UCSD-AML1 (cell line): Measurements from ENCODE around the gene DGKQ.

ENCODE experiments used
- DNase-seq: peaks from one replicate; lab custom pipeline; 2025; ENCODE audit not compliant: unreplicated experiment; lab: John Stamatoyannopoulos, UW

DGKQ gene

GRCh38 chr4:973431-974397, at the start of gene DGKQ:
Gene DGKQ (minus strand): TSS chr4:973569. CDS start chr4:973482, 87 bp downstream.
- peak; percentile 90 for DNase-seq

- DNase-seq: no peak
These were observed 49.3 kb upstream of the DGKQ start for GRCh38 chr4:1022739-1023066.

GRCh38 chr4:1022051-1022738, 48.8 kb upstream of the DGKQ start:
- no peak for DNase-seq

- DNase-seq: no peak
These were observed 48.1 kb upstream of the DGKQ start for GRCh38 chr4:1021386-1022050.

- DNase-seq: no peak
These were observed 46.5 kb upstream of the DGKQ start for GRCh38 chr4:1019729-1020470.

GRCh38 chr4:1019320-1019719, 46.0 kb upstream of the DGKQ start:
- no peak for DNase-seq

- DNase-seq: no peak
These were observed 45.0 kb upstream of the DGKQ start for GRCh38 chr4:1018147-1019020.

- DNase-seq: no peak
These were observed 44.3 kb upstream of the DGKQ start for GRCh38 chr4:1017706-1018105.

- DNase-seq: no peak
These were observed 43.8 kb upstream of the DGKQ start for GRCh38 chr4:1017211-1017610.

- DNase-seq: no peak
These were observed 42.4 kb upstream of the DGKQ start for GRCh38 chr4:1015746-1016145.

GRCh38 chr4:1015179-1015578, 41.8 kb upstream of the DGKQ start:
- DNase-seq: no peak

GRCh38 chr4:1014291-1015167, 41.2 kb upstream of the DGKQ start:
- DNase-seq: no peak

- DNase-seq: no peak
These were observed 40.1 kb upstream of the DGKQ start for GRCh38 chr4:1013225-1014073.

GRCh38 chr4:1012034-1012739, 38.8 kb upstream of the DGKQ start:
- DNase-seq: no peak

GRCh38 chr4:1011666-1012033, 38.3 kb upstream of the DGKQ start:
- no peak for DNase-seq

GRCh38 chr4:1011022-1011665, 37.8 kb upstream of the DGKQ start, which contains the start of gene FGFRL1:
Gene FGFRL1 (plus strand): TSS chr4:1011626. CDS start chr4:1012486, 860 bp downstream.
- peak; percentile 89 for DNase-seq

GRCh38 chr4:1010395-1011021, 37.1 kb upstream of the DGKQ start:
- DNase-seq: peak; percentile 79
